HL-60/S4 treated with retinoic acid at 250 ng/mL for 4 days and 3 days (cell line): ENCODE results near the gene RANBP9.

Experiments
- in situ Hi-C: fragments of 300-500 bp; cut with MboI; formaldehyde crosslinking; loops from 2 replicates; pipeline ENCODE4 v1.7.0; 2022; ENCODE audit warnings: low sequenced_read_pairs

Gene RANBP9

GRCh38 chr6:13711733-13712598 lies at the start of gene RANBP9:
Gene RANBP9, minus strand, starts transcription at chr6:13711835. Its CDS starts 330 bp downstream, at chr6:13711505.
- in situ Hi-C loops: no loop called here

GRCh38 chr6:13760307-13761304 lies 49.0 kb upstream of the RANBP9 start:
- in situ Hi-C loops: no loop called here

- in situ Hi-C loops: no loop called here
Observed at GRCh38 chr6:13759025-13759424, 47.4 kb upstream of the RANBP9 start.

GRCh38 chr6:13754644-13755043 lies 43.0 kb upstream of the RANBP9 start:
- in situ Hi-C loops: no loop called here

GRCh38 chr6:13743736-13744127 lies 32.1 kb upstream of the RANBP9 start:
- in situ Hi-C loops: no loop called here

- in situ Hi-C loops: no loop called here
Observed at GRCh38 chr6:13742961-13743735, 31.5 kb upstream of the RANBP9 start.

GRCh38 chr6:13741365-13741764 lies 29.7 kb upstream of the RANBP9 start:
- in situ Hi-C loops: no loop called here

GRCh38 chr6:13735031-13735430 lies 23.4 kb upstream of the RANBP9 start:
- in situ Hi-C loops: no loop called here

GRCh38 chr6:13733178-13733887 lies 21.7 kb upstream of the RANBP9 start:
- in situ Hi-C loops: no loop called here

GRCh38 chr6:13730704-13731103 lies 19.1 kb upstream of the RANBP9 start:
- in situ Hi-C loops: no loop called here

- in situ Hi-C loops: no loop called here
Observed at GRCh38 chr6:13729891-13730290, 18.3 kb upstream of the RANBP9 start.

GRCh38 chr6:13725570-13725969 lies 13.9 kb upstream of the RANBP9 start:
- in situ Hi-C loops: no loop called here

GRCh38 chr6:13725052-13725451 lies 13.4 kb upstream of the RANBP9 start:
- in situ Hi-C loops: no loop called here

GRCh38 chr6:13724182-13724581 lies 12.5 kb upstream of the RANBP9 start:
- in situ Hi-C loops: no loop called here

- in situ Hi-C loops: no loop called here
Observed at GRCh38 chr6:13722880-13723279, 11.2 kb upstream of the RANBP9 start.

- in situ Hi-C loops: no loop called here
Observed at GRCh38 chr6:13718123-13718458, 6.5 kb upstream of the RANBP9 start.

GRCh38 chr6:13716955-13717295 lies 5.3 kb upstream of the RANBP9 start:
- in situ Hi-C loops: no loop called here

GRCh38 chr6:13716225-13716954 lies 4.8 kb upstream of the RANBP9 start:
- in situ Hi-C loops: no loop called here

- in situ Hi-C loops: no loop called here
Observed at GRCh38 chr6:13715444-13715883, 3.8 kb upstream of the RANBP9 start.

- in situ Hi-C loops: no loop called here
Observed at GRCh38 chr6:13712599-13712898, 914 bp upstream of the RANBP9 start.
